NCI-H82 treated with DMSO at 0.1 percent for 48 hours (cell line): ENCODE results near the gene ZBTB48.
"Not testable (repeated sequence)": the region's sequence is repeated elsewhere in the genome, so short reads cannot be mapped to it uniquely, and the experiment has no call there.

Experiments
- DNase-seq: peaks from one replicate; lab custom pipeline; 2025; ENCODE audit not compliant: unreplicated experiment; lab: John Stamatoyannopoulos, UW

ZBTB48 gene

DNA sequence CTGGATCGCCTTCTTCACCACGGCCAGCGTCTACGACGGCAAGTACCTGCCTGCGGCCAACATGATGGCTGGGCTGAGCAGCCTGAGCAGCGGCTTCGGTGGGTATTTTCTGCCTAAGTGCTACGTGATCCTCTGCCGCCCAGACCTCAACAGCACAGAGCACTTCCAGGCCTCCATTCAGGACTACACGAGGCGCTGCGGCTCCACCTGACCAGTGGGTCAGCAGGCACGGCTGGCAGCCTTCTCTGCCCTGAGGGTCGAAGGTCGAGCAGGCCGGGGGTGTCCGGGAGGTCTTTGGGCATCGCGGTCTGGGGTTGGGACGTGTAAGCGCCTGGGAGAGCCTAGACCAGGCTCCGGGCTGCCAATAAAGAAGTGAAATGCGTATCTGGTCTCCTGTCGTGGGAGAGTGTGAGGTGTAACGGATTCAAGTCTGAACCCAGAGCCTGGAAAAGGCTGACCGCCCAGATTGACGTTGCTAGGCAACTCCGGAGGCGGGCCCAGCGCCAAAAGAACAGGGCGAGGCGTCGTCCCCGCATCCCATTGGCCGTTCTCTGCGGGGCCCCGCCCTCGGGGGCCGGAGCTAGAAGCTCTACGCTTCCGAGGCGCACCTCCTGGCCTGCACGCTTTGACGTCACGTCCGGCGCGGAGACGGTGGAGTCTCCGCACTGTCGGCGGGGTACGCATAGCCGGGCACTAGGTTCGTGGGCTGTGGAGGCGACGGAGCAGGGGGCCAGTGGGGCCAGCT lies at the start of gene ZBTB48:
TSS of gene ZBTB48 (plus strand) at position 621 of the 745 bp plus-strand sequence. CDS start 616 bp downstream, outside the sequence.
- DNase-seq: peak; percentile 95

DNA sequence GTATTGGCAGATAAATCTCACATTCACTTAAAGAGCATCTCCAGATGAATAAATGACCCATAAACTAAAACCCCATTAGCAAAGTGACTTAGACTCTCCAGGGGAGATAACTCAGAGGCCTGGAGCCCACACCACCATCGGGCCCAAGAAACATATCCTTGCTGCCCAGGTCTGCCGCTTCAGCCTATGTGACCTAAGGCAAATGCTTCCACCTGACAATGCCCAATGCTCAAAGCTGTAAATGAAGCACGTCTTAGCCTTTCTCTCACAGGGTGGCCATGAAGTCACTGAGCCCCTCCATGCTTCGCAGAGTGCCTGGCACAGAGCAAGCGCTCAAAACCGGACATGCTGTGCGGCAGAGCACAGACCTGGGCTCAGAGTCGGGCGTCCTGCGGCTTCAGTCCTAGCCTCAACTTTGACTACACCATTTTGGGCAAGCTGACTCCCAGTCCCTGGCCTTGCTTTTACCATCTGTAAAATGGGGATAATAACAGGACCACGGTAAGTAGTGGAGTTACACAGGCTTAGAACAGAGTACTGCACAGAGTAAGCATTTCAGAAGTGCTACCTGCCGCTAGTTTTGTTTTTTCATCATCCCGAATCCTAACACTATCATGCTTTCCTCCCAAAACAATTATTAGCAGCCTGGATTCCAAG lies 49.2 kb upstream of the ZBTB48 start:
- DNase-seq: no peak

DNA sequence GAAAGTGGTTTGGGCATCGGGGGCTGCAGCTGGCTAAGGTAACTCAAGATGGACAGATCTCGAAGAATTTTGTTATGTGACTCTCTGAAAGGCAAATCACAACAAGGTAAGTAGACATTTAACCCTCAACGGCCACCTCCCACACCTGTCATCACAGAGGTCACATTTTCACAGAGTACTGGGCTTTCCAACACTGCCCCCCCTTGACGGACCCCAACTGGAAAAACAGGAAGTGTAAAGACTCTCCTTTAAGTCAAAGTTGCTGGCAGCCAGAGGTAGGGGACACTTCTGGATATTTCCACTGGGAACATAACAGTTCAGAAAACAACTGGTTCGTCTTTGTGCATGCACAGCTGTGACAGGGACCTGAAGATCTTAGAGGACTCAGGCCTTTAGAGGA lies 47.8 kb upstream of the ZBTB48 start:
- DNase-seq: no peak

DNA sequence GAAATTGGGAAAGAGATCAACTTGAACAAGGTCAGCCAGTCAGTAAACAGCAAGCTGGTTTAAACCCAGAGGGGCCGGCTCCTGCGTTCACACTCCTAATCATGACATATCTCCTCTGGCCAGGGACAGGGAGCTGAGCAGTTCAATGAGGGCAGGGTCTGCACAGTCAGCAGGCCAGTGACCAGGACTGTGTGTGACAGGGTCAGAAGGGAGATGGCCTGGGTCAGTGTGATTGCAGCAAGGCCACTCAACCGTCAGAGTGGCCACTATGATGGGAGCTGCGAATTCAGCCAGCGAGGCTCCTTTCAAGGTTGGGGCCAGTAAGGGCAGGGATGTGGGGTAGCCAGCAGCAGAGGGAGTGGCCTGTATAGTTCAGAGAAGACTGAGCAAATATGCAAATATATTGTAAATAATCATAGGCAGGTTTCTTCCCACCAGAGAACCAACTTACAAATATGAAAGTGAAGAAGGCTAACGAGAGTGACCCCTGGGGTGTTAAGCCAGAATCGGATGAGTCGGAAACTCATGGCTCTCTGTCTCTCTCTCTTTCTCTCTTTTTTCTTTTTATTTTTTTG lies 45.5 kb upstream of the ZBTB48 start:
- DNase-seq: no peak

DNA sequence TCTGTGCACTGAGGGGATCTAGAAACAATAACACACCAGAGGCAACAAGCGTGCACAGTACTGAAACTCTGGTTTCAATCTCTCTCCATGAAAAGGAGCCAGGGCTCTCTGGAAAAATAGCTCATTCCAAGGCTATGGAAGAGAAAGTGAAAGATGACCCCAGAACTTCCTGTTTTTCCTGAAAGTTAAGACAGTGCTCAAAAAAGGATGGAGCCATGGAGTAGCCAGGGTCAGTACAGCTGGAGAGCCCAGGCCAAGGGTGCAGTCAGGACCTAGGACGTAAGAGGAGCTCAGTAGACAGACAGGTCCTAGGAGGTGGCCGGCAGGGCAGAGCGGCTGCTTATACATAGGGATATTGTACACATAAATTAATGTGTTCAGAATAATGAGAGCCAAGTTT lies 44.6 kb upstream of the ZBTB48 start:
- no peak for DNase-seq

DNA sequence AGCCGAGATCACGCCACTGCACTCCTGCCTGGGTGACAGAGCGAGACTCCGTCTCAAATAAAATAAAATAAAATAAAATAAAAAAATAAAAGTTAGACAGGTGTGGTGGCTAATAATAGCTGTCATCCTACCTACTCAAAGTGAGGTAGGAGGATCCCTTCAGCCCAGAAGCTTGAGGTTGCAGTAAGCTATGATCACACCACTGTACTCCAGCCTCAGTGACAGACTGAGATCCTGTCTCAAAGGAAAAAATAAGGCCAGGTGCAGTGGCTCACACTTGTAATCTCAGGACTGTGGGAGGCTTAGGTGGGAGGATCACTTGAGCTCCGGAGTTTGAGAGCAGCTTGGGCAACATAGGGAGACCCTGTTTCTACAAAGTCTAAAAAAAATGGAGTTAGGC lies 43.5 kb upstream of the ZBTB48 start:
- DNase-seq: no peak

DNA sequence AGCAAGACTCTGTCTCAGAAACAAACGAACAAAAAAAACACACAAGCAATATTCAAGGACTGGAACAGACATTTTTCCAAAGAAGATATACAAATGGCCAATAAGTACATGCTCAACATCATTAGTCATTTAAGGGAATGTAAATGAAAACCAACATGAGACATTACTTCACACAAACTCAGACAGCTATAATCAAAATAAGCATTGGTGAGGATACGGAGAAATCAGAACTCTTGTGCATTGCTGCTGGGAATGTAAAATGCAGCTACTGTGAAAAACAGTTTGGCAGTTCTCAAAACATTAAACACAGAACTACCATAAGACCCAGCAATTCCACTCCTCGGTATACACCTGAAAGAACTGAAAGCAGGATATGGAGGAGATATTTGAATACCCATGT lies 40.8 kb upstream of the ZBTB48 start:
- DNase-seq: no peak

DNA sequence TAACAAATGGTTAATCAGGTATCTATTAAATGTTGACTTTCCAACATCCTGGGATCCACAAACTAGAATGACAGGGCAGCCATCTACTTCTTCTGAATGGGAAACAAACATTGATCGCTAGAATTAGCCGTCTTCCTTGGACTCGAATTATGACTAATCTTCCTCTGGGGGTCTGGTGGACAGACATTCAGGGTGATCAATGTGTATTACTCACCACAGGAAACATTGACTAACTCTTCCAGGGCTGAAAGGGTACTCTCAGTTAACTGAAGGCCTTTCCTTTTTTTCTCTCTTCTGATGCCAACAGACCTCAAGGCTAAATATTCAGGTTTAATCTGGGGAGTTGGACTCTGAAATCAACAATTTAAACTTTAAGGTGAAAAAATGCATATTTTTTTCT lies 35.0 kb upstream of the ZBTB48 start:
- DNase-seq: no peak

DNA sequence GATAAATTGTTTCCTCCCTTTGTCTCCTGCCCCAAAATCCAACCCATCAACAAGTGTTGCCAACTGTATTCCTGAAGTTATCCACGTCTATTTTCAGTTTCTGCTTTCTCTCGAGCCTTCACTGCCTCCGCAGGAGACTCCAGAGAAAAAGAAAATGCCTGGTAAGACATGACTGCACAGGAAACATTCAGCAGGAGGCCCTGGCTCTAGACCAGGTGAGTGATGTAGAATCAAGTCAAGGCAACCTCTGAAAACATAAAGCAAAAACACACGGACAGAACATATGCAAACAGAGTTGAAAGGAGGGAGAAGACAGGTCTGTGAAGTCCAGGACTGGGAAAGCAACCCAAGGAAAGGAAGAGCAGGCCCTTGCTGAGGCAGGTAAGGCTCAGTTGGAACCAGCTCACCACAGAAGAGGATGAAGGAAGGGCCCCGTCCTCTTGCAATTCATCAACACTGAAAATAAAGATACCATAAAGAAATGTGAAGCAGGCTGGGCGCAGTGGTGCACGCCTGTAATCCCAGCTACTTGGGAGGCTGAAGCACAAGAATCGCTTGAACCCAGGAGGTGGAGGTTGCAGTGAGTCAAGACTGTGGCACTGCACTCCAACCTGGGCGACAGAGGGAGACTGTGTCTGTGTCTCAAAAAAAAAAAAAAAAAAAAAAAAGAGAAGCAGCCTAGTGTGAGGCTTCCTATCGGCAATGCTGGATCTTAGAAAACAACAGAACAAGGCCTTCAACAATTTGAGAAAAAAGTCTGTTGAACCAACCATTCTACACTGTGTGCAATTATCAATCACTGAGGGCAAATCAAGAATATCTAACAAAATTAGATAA lies 34.3 kb upstream of the ZBTB48 start:
- no peak for DNase-seq

DNA sequence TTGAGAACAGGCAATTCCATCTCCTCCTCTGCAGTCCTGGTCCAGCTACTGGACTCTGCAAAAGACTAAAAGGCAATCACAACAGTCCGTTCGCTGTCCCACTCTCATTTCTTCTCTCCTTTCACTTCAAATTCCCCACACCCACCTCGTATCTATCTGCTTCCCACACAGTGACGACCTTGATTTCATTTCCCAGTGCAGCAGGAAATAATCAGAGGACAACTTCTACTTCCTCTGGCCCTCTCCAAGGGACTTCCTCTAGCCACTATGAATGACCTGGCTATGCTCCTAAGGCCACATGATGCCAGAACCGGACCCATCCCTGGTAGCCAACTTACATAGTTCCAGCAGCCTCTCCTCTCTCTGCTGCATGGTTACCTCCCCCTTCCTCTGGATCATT lies 33.5 kb upstream of the ZBTB48 start:
- DNase-seq: no peak

DNA sequence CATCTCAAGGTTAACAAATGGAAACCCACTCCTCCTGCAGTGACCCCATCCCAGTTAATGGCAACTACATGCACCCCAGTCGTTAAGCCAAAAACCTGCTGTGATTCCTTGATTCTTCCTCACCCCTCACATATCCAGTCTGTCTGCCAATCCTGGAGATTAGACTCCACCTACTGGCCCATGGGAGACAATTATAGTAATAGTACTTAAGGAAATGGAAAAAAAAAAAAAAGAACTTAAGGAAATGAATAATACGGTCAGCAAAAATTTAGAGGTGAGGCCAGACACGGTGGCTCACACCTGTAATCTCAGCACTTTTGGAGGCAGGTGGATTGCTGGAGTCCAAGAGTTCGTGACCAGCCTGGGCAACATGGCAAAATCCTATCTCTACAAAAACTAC lies 32.5 kb upstream of the ZBTB48 start:
- no peak for DNase-seq

DNA sequence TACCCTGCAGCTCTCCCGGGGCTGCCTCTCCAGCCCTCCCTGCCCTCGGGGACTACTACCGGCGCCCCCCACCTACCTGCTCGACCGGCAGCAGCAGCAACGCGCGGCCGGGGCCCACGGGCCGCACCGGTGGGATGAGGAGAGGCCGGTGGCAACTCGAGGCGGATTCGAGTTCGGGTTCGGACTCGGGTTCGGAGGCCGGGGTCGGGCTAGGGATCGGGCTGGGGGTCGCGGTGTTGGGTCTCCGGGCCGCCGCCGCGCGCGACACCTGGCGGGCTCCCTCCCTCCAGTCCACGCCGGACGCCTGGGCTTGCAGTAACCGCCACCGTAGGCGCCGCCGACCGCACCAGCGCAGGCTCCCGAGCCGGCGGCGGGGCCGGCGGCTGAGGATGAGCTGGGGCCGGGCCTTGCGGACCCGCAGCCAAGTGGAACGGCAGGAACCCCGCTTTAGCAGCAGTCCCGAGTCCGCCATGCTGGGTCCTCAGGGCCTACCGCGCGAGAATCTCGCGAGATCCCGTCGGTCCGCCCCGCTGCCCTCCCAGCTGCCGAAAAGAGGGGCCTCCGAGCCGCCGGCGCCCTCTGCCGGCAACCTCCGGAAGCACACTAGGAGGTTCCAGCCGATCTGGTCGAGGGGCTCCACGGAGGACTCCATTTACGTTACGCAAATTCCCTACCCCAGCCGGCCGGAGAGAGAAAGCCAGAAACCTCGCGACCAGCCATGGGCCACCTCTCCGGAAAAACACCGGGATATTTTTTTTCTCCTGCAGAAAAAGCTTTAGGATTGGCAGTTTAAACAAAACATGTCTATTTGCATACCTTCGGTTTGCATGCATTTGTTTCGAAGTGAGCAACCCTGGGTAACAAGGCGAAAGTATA lies 25.5 kb upstream of the ZBTB48 start, which contains the start of gene NOL9:
TSS of gene NOL9 (minus strand) at position 483 of the 876 bp plus-strand sequence. CDS start at position 472, 11 bp downstream.
- DNase-seq: peak; percentile 74

DNA sequence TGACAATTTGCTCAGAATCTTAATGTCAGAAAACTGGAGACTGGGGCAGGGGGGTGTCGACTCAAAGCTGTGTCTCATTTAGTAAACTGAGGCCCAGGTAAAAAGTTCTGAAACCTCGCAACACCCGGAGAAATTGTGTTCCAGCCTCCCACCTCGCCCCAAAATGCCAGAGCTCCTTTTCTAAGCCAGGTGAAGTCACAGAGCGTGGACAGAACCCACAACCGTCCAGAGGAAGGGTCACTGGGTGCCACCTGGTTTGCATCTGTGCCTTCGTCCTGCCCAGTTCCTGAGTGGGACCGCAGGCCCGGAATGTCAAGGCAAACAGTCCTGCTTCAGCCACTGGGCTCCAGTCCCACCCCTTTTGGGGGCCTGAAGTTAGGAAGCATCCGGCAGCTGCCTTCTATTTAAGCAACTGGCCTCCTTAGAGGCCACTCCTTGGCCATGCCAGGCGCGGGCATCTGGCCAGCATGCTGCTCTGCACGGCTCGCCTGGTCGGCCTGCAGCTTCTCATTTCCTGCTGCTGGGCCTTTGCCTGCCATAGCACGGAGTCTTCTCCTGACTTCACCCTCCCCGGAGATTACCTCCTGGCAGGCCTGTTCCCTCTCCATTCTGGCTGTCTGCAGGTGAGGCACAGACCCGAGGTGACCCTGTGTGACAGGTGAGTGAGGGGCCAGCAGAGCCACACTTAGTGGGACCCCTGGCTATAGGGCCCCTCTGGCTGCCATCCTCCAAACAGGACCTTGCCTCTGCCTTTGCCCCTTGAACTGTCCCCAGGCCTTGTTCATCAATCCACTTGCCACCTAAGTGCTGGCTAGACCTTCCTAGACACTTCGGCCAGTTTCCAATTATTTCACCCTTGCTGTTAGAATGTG lies 24.7 kb upstream of the ZBTB48 start, which contains the start of gene TAS1R1:
TSS of gene TAS1R1 (plus strand) at position 401 of the 872 bp plus-strand sequence. CDS start at position 468, 67 bp downstream.
- DNase-seq: no peak

DNA sequence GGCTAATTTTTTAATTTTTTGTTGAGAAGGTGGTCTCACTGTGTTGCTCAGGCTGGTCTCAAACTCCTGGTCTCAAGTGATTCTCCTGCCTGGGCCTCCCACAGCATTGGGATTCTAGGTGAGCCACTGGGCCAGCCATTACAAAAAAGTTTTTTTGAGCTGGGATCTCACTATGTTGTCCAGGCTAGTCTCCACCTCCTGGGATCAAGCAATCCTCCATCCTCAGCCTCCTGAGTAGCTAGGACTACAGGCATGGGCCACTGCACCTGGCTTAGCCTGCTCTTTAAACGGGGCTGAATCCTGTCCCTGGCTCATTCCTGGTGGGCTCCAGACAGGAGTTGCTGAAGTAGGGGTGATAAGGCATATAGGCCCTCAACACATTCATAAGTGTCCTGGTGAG lies 22.2 kb upstream of the ZBTB48 start:
- DNase-seq: no peak

DNA sequence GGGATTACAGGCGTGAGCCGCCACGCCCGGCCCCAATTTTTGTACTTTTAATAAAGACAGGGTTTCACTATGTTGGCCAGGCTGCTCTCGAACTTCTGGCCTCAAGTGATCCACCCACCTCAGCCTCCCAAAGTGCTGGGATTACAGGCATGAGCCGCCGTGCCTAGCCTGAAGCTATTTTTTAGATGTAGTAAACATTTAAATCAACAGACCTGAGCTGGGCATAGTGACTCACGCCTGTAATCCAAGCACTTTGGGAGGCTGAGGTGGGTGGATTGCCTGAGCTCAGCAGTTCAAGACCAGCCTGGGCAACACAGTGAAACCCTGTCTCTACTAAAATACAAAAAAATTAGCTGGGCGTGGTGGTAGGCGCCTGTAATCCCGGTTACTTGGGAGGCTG lies 20.6 kb upstream of the ZBTB48 start:
- not testable (repeated sequence) for DNase-seq

DNA sequence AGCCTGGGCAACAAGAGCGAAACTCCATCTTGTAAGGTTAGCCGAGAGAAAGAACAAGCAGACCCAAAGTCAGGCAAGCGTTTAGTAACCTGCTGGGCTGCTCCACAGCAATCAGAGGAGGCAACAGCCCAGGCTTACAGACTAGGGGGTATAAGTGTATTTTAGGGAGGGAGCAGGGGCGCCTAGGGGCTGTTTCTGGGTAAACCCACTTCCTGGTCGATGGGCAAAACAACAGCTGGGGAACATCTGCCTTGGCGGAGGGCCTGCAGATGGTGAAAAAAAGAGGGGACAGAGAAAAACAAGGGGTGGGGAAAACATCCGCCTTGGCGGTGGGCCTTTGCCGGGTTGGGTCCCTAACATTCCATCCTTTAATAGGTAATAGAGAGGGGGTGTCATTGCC lies 19.5 kb upstream of the ZBTB48 start:
- no peak for DNase-seq

DNA sequence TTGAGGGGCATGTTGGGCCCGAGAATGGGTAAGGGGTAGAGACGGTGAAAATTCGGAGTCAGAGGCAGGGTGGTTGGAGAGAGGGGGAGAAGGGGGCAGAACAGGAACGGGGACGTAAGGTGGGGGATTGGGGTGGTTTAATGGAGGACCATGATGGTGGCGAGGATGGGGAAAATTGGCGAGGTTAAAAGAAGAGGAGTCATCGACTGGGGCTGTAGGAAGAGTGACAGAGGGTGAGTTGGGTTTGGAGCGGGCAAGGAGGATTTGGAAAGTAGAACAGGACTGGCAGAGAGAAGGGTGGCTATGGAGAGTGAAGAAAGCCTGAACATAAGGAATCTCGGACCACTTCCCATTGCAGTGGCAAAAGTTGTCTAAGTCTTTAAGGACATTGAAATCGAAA lies 10.8 kb upstream of the ZBTB48 start:
- DNase-seq: no peak

DNA sequence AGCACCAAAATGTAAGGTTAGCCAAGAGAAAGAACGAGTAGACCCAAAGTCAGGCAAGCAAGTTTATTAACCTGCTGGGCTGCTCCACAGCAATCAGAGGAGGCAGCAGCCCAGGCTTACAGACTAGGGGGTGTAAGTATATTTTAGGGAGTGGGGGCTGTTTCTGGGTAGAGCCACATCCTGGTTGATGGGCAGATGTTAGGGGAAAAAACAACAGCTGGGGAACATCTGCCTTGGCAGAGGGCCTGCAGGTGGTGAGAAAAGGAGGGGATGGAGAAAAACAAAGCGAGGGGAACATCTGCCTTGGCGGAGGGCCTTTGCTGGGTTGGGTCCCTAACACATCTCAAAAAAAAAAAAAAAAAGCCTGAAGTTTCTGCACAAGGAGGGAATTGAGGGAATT lies 9.7 kb upstream of the ZBTB48 start:
- no peak for DNase-seq

DNA sequence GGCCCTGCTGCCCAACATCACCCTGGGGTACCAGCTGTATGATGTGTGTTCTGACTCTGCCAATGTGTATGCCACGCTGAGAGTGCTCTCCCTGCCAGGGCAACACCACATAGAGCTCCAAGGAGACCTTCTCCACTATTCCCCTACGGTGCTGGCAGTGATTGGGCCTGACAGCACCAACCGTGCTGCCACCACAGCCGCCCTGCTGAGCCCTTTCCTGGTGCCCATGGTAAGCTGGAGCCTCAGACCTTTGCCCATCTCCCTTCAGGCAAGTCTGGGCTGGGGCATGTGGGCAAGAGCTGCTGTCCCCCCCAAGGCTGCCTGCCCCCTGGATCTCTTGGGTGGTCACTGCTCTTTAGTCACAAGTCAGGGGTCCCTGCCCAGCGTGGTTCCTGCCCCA lies 8.8 kb upstream of the ZBTB48 start:
- DNase-seq: no peak
